Heart right ventricle (tissue), 16 donors: Measurements from ENCODE around the gene RHBDD2. TPM values are rescaled to one million over a fixed set of nuclear protein-coding genes. Genes with fewer than 3 reads are reported as not detected.
A peak's percentile ranks its signal among the peaks of the same experiment; 100 is the strongest.
"Not testable (repeated sequence)": the region's sequence is repeated elsewhere in the genome, so short reads cannot be mapped to it uniquely, and the experiment has no call there.

Source experiments
- ATAC-seq, 8 donors: fragments of 200-7000 bp; cut with Tn5 transposase; one replicate each; pipeline ENCODE4 v1.9.1; 2020; ENCODE audit warnings: mild to moderate bottlenecking in 8 of 8, moderate library complexity in 8 of 8, moderate number of reproducible peaks in 1 of 8
- DNase-seq, 2 donors: peaks; one replicate each; pipeline ENCODE4 v3.0.0-alpha.2; 2020
- H3K27ac ChIP-seq, 10 donors: fragments of 200-600 bp; sonication (generic) in 2 of 10; one replicate each; pipeline versions ENCODE4 v1.5.0 to v1.8.0; 2020 to 2022; ENCODE audit warnings: mild to moderate bottlenecking in 3 of 10
- H3K27me3 ChIP-seq, 7 donors: fragments of 200-600 bp; one replicate each; pipeline ENCODE4 v1.8.0; 2021 to 2022; ENCODE audit warnings: mild to moderate bottlenecking in 2 of 7
- H3K36me3 ChIP-seq, 9 donors: fragments of 200-600 bp; sonication (generic) in 1 of 9; one replicate each; pipeline versions ENCODE4 v1.5.0 to v1.8.0; 2020 to 2022; ENCODE audit warnings: mild to moderate bottlenecking in 2 of 9
- H3K4me1 ChIP-seq, 9 donors: fragments of 200-600 bp; sonication (generic) in 1 of 9; one replicate each; pipeline versions ENCODE4 v1.5.0 to v1.8.0; 2020 to 2022; ENCODE audit warnings: mild to moderate bottlenecking in 4 of 9
- H3K4me3 ChIP-seq, 10 donors: fragments of 200-600 bp; sonication (generic) in 2 of 10; one replicate each; pipeline versions ENCODE4 v1.5.0 to v1.8.0; 2020 to 2022; ENCODE audit warnings: mild to moderate bottlenecking in 7 of 10, moderate library complexity in 2 of 10
- H3K9me3 ChIP-seq, 11 donors: fragments of 200-600 bp in 10 of 11; sonication (generic) in 2 of 11; one replicate each; pipeline versions ENCODE4 v1.5.0 to v1.8.0; 2013 to 2022; ENCODE audit warnings: mild to moderate bottlenecking in 2 of 11, control low read depth in 1 of 11, moderate library complexity in 1 of 11
- WGBS, 2 donors: extraction: QIAGEN DNeasy Blood & Tissue Kit; methylation state at CpG; one replicate each; pipeline ENCODE4 v1.1.7; 2013; ENCODE audit warnings: inconsistent platforms in 1 of 2; 5-methylcytosine and 5-hydroxymethylcytosine counted together
- intact Hi-C, 10 donors: fragments of 100-400 bp; cut with DNase I; formaldehyde crosslinking; loops; one replicate each; pipeline versions ENCODE4 v1.11.1 to v1.14.2; 2022
- polyA plus RNA-seq, 2 donors: library from polyadenylated mRNA; stranded (reverse); fragments of 200-250 nt; gene quantifications; one replicate each; pipeline ENCODE4 v1.2.3, GENCODE V29; 2013
- total RNA-seq, 10 donors: library from RNA; stranded (reverse); fragmentation: NEBNext Ultra II Directional in 3 of 10; extraction: Animal tissue kit (Norgen Biotek cat#: 25700) in 3 of 10; gene quantifications; one replicate each; pipeline versions ENCODE4 v1.2.1 to v1.2.4, GENCODE V29; 2021 to 2023
- TF ChIP-seq, protein P1 (sequence below), 9 donors: fragments of 200-600 bp; sonication (generic) in 2 of 9; IDR thresholded peaks; one replicate each; pipeline versions ENCODE4 v1.5.0 to v1.8.0; 2021 to 2022; ENCODE audit warnings: antibody characterized with exemption in 9 of 9, mild to moderate bottlenecking in 5 of 9, moderate library complexity in 1 of 9
- donor health status: Arrhythmogenic right ventricular cardiomyopathy.
- donor health status: ischemic (EF 13 %, LVEDD 7.1; RV severe dilation, severe dysfunction).
- donor health status: healthy with polysubstance abuse.
- donor health status: DM: no; HTN: yes; CAD: no.
- donor health status: DM: no; HTN: no; CAD: no.
- donor health status: ischemic (EF 25% LVEDD 6.9; RV normal size, moderate dysfunction).
- donor health status: ischemic (EF 25% LVEDD 5.7; RV mildly dilated, moderate dysfunction).
- donor health status: healthy.
- donor health status: DM: yes; HTN: yes; CAD: no.
- donor health status: Ischemic cardiomyopathy.
- donor health status: ischemic (EF 35%, LVEDD 5.7; RV mildly dilated, moderate dysfunction).
- donor health status: nonischemic (EF 11% LVEDD 7.7; RV severe dilation, severe dysfunction).
- donor health status: DM: yes; HTN: yes; CAD: no.
- donor health status: PGD.
- donor health status: ischemic (EF 29% LVEDD 5.4; RV normal size, mild dysfunction).
- donor health status: nonischemic (EF 23%, LVEDD 6.1; RV moderate dilation, normal function).

The RHBDD2 gene
- total and polyA plus RNA-seq, 12 donors, result 20.8 to 48.1 (median 28.8) TPM

DNA sequence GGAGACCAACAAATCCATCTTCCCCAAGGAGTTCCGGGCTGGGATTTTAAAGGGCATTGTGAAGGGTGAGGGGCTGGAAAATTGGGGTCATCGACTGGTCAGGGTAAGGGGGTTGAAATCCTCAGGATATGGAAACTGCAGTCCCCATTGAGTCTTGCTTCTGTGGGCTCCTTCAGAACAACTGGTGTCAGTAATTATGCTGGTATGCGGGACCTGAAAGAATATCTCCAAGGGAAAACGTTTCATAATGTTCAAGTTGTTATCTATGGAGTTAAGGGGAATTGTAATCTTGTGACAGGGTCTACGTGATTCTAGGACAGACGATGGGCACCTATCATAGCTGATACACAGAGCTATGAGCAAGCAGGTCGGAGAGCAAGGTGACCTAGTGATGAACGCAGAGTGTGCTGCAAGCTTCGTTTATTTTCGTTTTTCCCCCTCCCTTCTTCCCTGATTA lies 494 bp upstream of the RHBDD2 start:
- TF ChIP-seq, protein P1, sequence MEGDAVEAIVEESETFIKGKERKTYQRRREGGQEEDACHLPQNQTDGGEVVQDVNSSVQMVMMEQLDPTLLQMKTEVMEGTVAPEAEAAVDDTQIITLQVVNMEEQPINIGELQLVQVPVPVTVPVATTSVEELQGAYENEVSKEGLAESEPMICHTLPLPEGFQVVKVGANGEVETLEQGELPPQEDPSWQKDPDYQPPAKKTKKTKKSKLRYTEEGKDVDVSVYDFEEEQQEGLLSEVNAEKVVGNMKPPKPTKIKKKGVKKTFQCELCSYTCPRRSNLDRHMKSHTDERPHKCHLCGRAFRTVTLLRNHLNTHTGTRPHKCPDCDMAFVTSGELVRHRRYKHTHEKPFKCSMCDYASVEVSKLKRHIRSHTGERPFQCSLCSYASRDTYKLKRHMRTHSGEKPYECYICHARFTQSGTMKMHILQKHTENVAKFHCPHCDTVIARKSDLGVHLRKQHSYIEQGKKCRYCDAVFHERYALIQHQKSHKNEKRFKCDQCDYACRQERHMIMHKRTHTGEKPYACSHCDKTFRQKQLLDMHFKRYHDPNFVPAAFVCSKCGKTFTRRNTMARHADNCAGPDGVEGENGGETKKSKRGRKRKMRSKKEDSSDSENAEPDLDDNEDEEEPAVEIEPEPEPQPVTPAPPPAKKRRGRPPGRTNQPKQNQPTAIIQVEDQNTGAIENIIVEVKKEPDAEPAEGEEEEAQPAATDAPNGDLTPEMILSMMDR (IDR thresholded peaks at IDR 0.05), result no peak
- Histone ChIP-seq H3K9me3 (no peaks in the 10 kb centered on the region), H3K36me3 (peaks cover 0 to 30% (median 22%) of the 10 kb centered on the region in 9 donors), H3K4me3 (peak overlapping the region in 9 of 10 donors; percentile 67 to 97 (median 78)), H3K27me3 (no peaks in the 10 kb centered on the region), H3K27ac (peak overlapping the region in 9 of 10 donors; percentile 4 to 91 (median 85)), H3K4me1 (peaks cover 5 to 51% (median 19%) of the 10 kb centered on the region in 9 donors)
- intact Hi-C loops, result loop anchor here in 3 of 10 donors (2.0 to 5.0 kb wide), 3 partner anchors 36 to 139 kb away; partner anchors contain the start of gene POR (in 2 of the 3)
- WGBS, 2 donors, result 14 to 16% methylated on average over 10 of the region's 10 CpGs
- peak in 4 of 8 donors; percentile 1 to 37 (median 22) for ATAC-seq
- DNase-seq, result no peak

DNA sequence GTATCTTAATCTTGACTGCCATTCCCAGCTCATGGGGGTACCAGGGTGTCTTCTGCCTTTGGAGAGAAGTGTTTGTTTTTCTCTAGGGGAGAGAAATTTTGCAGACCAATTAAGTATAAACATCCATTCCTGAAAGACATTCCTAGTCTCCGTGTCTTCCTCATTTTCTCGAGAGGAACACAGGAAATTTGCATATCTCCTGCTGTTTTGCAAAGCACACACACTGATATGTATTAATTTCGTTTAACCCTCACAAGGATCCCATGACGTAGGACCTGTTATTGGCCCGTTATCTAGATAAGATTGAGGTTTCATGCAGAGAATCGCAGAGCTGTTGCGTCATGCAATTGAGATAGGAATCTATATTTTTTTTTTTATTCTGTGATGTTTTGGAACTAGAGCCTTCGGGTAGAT lies 944 bp downstream of the RHBDD2 start:
- no peak for DNase-seq
- TF ChIP-seq, protein P1 (IDR thresholded peaks at IDR 0.05), result no peak
- Histone ChIP-seq H3K36me3 (peaks cover 0 to 45% (median 32%) of the 10 kb centered on the region in 9 donors), H3K27me3 (no peaks in the 10 kb centered on the region), H3K4me1 (peaks cover 5 to 52% (median 19%) of the 10 kb centered on the region in 9 donors), H3K9me3 (no peaks in the 10 kb centered on the region), H3K27ac (peak overlapping the region in 7 of 10 donors; percentile 82 to 91 (median 87)), H3K4me3 (peak overlapping the region; percentile 61 to 97 (median 78))
- intact Hi-C loops, result loop anchor here in 4 of 10 donors (2.0 to 5.0 kb wide), 3 partner anchors 35 to 138 kb away; partner anchors contain the start of gene POR (in 3 of the 4)
- WGBS, 2 donors, result 19 to 27% methylated on average over 8 of the region's 8 CpGs
- no peak for ATAC-seq

DNA sequence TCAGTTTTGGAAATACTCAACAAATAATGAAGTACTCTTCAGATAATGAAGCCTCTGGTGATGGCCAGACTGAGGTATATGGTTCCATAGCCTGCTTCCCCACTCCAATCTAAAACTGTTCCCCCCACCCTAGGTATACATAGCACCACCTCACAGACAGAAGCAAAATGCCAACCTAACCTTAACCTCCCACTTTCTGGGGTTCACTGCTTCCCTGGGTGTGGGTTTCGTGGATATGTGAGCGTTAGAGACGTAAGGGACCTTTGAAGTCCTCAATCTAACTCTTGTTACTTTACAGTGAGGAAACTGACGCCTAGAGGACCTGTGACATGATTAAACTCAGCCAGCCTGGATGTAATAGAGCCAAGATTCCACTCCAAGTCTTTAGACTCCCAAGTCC lies 1.4 kb downstream of the RHBDD2 start:
- peaks cover 0 to 49% (median 35%) of the 10 kb centered on the region in 9 donors for H3K36me3 ChIP-seq
- DNase-seq (no peak), ATAC-seq (no peak)
- H3K4me3 ChIP-seq, result peak overlapping the region in 7 of 10 donors; percentile 67 to 97 (median 78)
- TF ChIP-seq, protein P1 (IDR thresholded peaks at IDR 0.05), result no peak
- intact Hi-C loops, result loop anchor here in 1 of 10 donors (2.0 kb wide), 1 partner anchor 35 kb away; the partner anchor contains the start of gene POR
- H3K9me3 ChIP-seq, result no peaks in the 10 kb centered on the region
- no peaks in the 10 kb centered on the region for H3K27me3 ChIP-seq
- H3K27ac ChIP-seq, result peak overlapping the region in 4 of 10 donors; percentile 40 to 87 (median 86)
- 77 to 79% methylated on average over 4 of the region's 4 CpGs for WGBS, 2 donors
- peaks cover 5 to 51% (median 19%) of the 10 kb centered on the region in 9 donors for H3K4me1 ChIP-seq

DNA sequence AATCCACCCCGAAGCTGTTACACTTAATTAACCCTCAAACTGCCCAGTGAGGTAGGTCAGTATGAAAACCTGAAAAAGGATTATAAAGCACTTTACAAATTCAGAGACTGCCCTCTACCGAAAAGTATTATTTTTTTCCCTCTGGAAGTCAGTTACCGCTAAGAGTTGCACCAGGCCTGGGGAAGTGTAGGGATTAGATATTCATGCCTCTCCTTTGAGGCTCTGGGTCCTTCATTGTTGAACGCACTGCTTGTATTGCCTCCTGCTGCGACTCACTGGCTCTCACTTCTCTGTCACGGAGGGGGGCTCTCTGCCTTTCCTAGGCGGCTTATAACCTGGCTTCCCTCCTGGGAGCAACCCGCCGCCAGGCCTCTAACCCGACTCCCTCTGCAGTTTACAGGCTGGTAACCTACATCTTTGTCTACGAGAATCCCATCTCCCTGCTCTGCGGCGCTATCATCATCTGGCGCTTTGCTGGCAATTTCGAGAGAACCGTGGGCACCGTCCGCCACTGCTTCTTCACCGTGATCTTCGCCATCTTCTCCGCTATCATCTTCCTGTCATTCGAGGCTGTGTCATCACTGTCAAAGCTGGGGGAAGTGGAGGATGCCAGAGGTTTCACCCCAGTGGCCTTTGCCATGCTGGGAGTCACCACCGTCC lies 2.7 kb downstream of the RHBDD2 start:
- TF ChIP-seq, protein P1 (IDR thresholded peaks at IDR 0.05), result no peak
- no peak for DNase-seq
- Histone ChIP-seq H3K27ac (no peak overlapping the region), H3K27me3 (no peaks in the 10 kb centered on the region), H3K36me3 (peaks cover 0 to 63% (median 39%) of the 10 kb centered on the region in 9 donors), H3K9me3 (no peaks in the 10 kb centered on the region), H3K4me1 (peaks cover 5 to 39% (median 19%) of the 10 kb centered on the region in 9 donors), H3K4me3 (no peak overlapping the region)
- WGBS, 2 donors, result 84 to 85% methylated on average over 23 of the region's 23 CpGs
- intact Hi-C loops, result loop anchor here in 1 of 10 donors (2.0 kb wide), 1 partner anchor 33 kb away; the partner anchor contains the start of gene POR
- ATAC-seq, result no peak

DNA sequence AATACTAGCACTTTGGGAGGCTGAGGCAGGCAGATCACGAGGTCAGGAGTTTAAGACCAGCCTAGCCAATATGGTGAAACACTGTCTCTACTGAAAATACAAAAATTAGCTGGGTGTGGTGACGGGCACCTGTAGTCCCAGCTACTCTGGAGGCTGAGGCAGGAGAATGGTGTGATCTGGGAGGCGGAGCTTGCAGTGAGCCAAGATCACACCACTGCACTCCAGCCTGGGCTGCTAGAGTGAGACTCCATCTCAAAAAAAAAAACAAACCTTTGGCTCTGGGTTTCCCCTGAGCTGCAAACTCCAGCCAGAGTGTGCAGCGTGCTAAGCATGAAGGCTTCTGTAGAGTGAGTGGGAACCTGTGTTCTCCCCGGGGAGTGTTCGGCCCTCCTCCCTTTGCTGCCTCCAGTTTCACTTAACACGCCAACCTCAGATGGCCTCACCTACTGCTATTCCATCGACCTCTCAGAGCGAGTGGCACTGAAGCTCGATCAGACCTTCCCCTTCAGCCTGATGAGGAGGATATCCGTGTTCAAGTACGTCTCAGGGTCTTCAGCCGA lies 4.5 kb downstream of the RHBDD2 start:
- H3K4me1 ChIP-seq, result peaks cover 4 to 25% (median 14%) of the 10 kb centered on the region in 9 donors
- H3K27ac ChIP-seq, intact Hi-C loops, DNase-seq, H3K27me3 ChIP-seq, H3K4me3 ChIP-seq, ATAC-seq, H3K9me3 ChIP-seq: not testable (repeated sequence)
- WGBS, 2 donors, result 95 to 96% methylated on average over 13 of the region's 13 CpGs
- H3K36me3 ChIP-seq, result peaks cover 0 to 80% (median 39%) of the 10 kb centered on the region in 9 donors
